ENCODE results near the gene GRM1. TPM values are rescaled to one million over a fixed set of nuclear protein-coding genes. Genes with fewer than 3 reads are reported as not detected.

The GRM1 gene
- total and polyA plus RNA-seq, 2 donors (not counting 3 experiments of a cell fraction or from before 2014, with no cell fraction given): 0.07 TPM; not detected in 1

DNA sequence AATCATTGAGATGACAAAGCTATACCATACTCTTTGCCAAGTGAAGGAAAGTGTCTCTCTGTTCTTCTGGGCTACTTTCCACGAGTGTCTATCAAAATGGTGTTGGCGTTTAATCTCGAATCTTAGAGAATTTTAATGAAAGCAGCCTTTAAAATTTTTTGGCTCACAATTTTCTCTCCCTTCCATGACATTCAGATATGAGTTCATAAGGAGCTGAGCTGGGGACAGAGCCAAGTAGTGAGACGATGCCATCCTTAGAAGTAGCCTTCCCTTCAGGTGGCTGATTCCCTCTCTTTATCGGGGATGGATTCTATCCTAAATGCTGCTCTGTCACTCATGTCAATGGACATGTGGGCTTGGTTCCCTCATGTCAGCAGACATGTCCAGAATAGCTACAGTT lies 132.8 kb downstream of the GRM1 start:
- dilution Hi-C loops (cut with MboI; ENCODE audit: extremely low pct_ligation_motif_present, low sequenced_read_pairs) (no loop called here), intact Hi-C loops (cut with micrococcal nuclease) (no loop called here)
- H3K79me2 ChIP-seq (ENCODE audit: control insufficient read depth, insufficient read depth, low read length): no peaks in the 10 kb centered on the region
- no peak overlapping the region for H3K9ac ChIP-seq (replicated peaks; ENCODE audit: extremely low read depth, insufficient read depth, low read length)
- CTCF ChIA-PET: interaction anchor here (1.6 kb wide), 1 partner anchor 15 kb away, joined by 3 read pairs; no protein-coding TSS in a partner anchor
- no peak overlapping the region for H3K4me2 ChIP-seq (ENCODE audit: insufficient read depth, low read length)
- no peak overlapping the region for H3K4me3 ChIP-seq (replicated peaks in 1 of 3; ENCODE audit: insufficient read depth in 1 of 3, low read depth in 1 of 3, low read length in 3 of 3)
- no peaks in the 10 kb centered on the region for H4K20me1 ChIP-seq (replicated peaks; ENCODE audit: control insufficient read depth, extremely low read depth, insufficient read depth, low read length)
- no peaks in the 10 kb centered on the region for H3K9me3 ChIP-seq (replicated peaks; ENCODE audit: control insufficient read depth, insufficient read depth, low read length)
- H3K27ac ChIP-seq (ENCODE audit: insufficient read depth, low read depth, low read length): no peak overlapping the region
- H3K4me1 ChIP-seq (ENCODE audit: control insufficient read depth, extremely low read depth, insufficient read depth, low read length): no peaks in the 10 kb centered on the region
- no peaks in the 10 kb centered on the region for H3K9me1 ChIP-seq (replicated peaks; ENCODE audit: control insufficient read depth, extremely low read depth, insufficient read depth, low read length)
- POLR2A ChIA-PET: no interaction called here
- no TSS peak for BruUV-seq (replicated peaks)
- no peaks in the 10 kb centered on the region for H3K27me3 ChIP-seq (ENCODE audit: control insufficient read depth in 2 of 2, insufficient read depth in 2 of 2, low read length in 2 of 2)
- FAIRE-seq: no peak
- no peaks in the 10 kb centered on the region for H3K36me3 ChIP-seq (ENCODE audit: control insufficient read depth in 2 of 2, extremely low read depth in 1 of 2, insufficient read depth in 2 of 2, low read length in 2 of 2)
- no peak for TF ChIP-seq EZH2 (IDR thresholded peaks at IDR 0.05; ENCODE audit: borderline replicate concordance, low read depth, low read length, severe bottlenecking)
- no peak for TF ChIP-seq MYC (IDR thresholded peaks at IDR 0.05; ENCODE audit: low read depth, low read length)
- TF ChIP-seq POLR2A (IDR thresholded peaks at IDR 0.05; ENCODE audit: low read depth, low read length): no peak
- TF ChIP-seq, protein P1, sequence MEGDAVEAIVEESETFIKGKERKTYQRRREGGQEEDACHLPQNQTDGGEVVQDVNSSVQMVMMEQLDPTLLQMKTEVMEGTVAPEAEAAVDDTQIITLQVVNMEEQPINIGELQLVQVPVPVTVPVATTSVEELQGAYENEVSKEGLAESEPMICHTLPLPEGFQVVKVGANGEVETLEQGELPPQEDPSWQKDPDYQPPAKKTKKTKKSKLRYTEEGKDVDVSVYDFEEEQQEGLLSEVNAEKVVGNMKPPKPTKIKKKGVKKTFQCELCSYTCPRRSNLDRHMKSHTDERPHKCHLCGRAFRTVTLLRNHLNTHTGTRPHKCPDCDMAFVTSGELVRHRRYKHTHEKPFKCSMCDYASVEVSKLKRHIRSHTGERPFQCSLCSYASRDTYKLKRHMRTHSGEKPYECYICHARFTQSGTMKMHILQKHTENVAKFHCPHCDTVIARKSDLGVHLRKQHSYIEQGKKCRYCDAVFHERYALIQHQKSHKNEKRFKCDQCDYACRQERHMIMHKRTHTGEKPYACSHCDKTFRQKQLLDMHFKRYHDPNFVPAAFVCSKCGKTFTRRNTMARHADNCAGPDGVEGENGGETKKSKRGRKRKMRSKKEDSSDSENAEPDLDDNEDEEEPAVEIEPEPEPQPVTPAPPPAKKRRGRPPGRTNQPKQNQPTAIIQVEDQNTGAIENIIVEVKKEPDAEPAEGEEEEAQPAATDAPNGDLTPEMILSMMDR (IDR thresholded peaks at IDR 0.05; ENCODE audit: extremely low read depth in 1 of 2, insufficient read depth in 1 of 2, low read depth in 1 of 2, low read length in 2 of 2): no peak
- TF ChIP-seq, protein P2, sequence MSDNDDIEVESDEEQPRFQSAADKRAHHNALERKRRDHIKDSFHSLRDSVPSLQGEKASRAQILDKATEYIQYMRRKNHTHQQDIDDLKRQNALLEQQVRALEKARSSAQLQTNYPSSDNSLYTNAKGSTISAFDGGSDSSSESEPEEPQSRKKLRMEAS (IDR thresholded peaks at IDR 0.05; ENCODE audit: insufficient read depth, insufficient read length): no peak
- no peak for TF ChIP-seq POLR2AphosphoS5 (IDR thresholded peaks at IDR 0.05; ENCODE audit: insufficient read depth, low read depth, low read length)
- TF ChIP-seq JUN (IDR thresholded peaks at IDR 0.05; ENCODE audit: borderline replicate concordance, insufficient read depth, insufficient read length, low read depth): no peak
- TF ChIP-seq FOS (IDR thresholded peaks at IDR 0.05; ENCODE audit: borderline replicate concordance, insufficient read depth, low read length): no peak
- TF ChIP-seq GATA2 (IDR thresholded peaks at IDR 0.05; ENCODE audit: insufficient read depth, insufficient read length, low read depth, low read length): no peak
- no peak for DNase-seq (ENCODE audit: low read depth, low spot score)
- H2AFZ ChIP-seq (ENCODE audit: low read depth, low read length): no peak overlapping the region

Data from endothelial cell of umbilical vein (primary cell).